ENCODE data around the gene MEIS2. TPM values are rescaled to one million over a fixed set of nuclear protein-coding genes. Genes with fewer than 3 reads are reported as not detected.

The MEIS2 gene
- total RNA-seq, 1 donor from 2014 or later = 6.7 TPM

DNA sequence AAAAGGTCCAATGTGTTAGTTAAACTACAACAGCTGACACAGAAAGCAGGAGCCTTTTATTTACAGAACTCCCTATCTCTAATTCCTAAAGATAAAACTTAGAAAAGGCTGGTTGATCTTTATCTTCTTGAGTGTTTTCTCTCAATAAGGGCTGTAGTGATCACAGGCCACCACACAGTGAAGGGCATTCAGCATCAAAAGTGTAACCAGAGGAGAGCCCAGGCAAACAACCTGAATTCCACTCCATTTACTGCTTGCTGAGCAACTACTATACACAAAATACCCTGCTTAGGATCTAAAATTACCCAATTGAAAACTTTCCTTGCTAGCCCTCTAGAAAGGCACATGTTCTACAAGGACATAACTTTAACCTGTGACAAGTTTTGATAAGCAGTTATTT, 122.7 kb downstream of the MEIS2 start:
- Histone ChIP-seq H3K36me3 (ENCODE audit: control insufficient read depth, insufficient read depth, low read length) (no peaks in the 10 kb centered on the region), H3K4me3 (ENCODE audit: low read depth, low read length) (no peak overlapping the region), H3K27me3 (ENCODE audit: control insufficient read depth, insufficient read depth, low read length) (no peaks in the 10 kb centered on the region)
- TF ChIP-seq CTCF (IDR thresholded peaks at IDR 0.05; ENCODE audit: insufficient read depth, low read length, poor library complexity, severe bottlenecking) = no peak
- DNase-seq (ENCODE audit: low read depth) = no peak

- no peak for TF ChIP-seq CTCF (IDR thresholded peaks at IDR 0.05; ENCODE audit: insufficient read depth, low read length, poor library complexity, severe bottlenecking)
- H3K36me3 ChIP-seq (ENCODE audit: control insufficient read depth, insufficient read depth, low read length) = no peaks in the 10 kb centered on the region
- no peak for DNase-seq (ENCODE audit: low read depth)
- no peak overlapping the region for H3K4me3 ChIP-seq (ENCODE audit: low read depth, low read length)
- H3K27me3 ChIP-seq (ENCODE audit: control insufficient read depth, insufficient read depth, low read length) = no peaks in the 10 kb centered on the region
Measured at GRCh38 chr15:36972704-36973103, 127.6 kb downstream of the MEIS2 start.

- no peak for TF ChIP-seq CTCF (IDR thresholded peaks at IDR 0.05; ENCODE audit: insufficient read depth, low read length, poor library complexity, severe bottlenecking)
- DNase-seq (ENCODE audit: low read depth) = no peak
- no peaks in the 10 kb centered on the region for H3K36me3 ChIP-seq (ENCODE audit: control insufficient read depth, insufficient read depth, low read length)
- H3K4me3 ChIP-seq (ENCODE audit: low read depth, low read length) = no peak overlapping the region
- no peaks in the 10 kb centered on the region for H3K27me3 ChIP-seq (ENCODE audit: control insufficient read depth, insufficient read depth, low read length)
Measured at GRCh38 chr15:36970522-36970921, 129.8 kb downstream of the MEIS2 start.

DNA sequence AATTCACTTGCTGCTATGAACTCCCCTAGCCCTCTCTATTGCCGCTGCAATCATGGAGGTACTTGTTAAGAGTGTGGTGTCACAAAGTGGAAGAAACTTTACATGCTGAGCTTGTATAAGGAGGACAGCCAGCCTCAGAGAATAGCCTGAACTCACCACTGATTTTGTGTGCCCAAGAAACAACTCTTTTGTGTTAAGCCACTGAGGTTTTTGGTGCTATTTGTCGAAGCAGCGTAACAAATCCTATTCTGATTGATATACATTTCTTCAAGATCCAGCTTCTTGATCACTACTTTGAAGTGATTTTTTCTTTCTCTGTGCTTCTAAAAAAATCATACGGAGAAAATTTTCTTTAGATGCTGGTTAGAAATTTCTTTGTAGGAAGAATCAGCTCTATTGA, 132.4 kb downstream of the MEIS2 start:
- DNase-seq (ENCODE audit: low read depth) = no peak
- no peaks in the 10 kb centered on the region for H3K36me3 ChIP-seq (ENCODE audit: control insufficient read depth, insufficient read depth, low read length)
- no peak for TF ChIP-seq CTCF (IDR thresholded peaks at IDR 0.05; ENCODE audit: insufficient read depth, low read length, poor library complexity, severe bottlenecking)
- H3K4me3 ChIP-seq (ENCODE audit: low read depth, low read length) = no peak overlapping the region
- no peaks in the 10 kb centered on the region for H3K27me3 ChIP-seq (ENCODE audit: control insufficient read depth, insufficient read depth, low read length)

GRCh38 chr15:36966708-36967107, 133.6 kb downstream of the MEIS2 start:
- no peak for DNase-seq (ENCODE audit: low read depth)
- no peak for TF ChIP-seq CTCF (IDR thresholded peaks at IDR 0.05; ENCODE audit: insufficient read depth, low read length, poor library complexity, severe bottlenecking)
- H3K4me3 ChIP-seq (ENCODE audit: low read depth, low read length) = no peak overlapping the region
- H3K27me3 ChIP-seq (ENCODE audit: control insufficient read depth, insufficient read depth, low read length) = no peaks in the 10 kb centered on the region
- H3K36me3 ChIP-seq (ENCODE audit: control insufficient read depth, insufficient read depth, low read length) = no peaks in the 10 kb centered on the region

DNA sequence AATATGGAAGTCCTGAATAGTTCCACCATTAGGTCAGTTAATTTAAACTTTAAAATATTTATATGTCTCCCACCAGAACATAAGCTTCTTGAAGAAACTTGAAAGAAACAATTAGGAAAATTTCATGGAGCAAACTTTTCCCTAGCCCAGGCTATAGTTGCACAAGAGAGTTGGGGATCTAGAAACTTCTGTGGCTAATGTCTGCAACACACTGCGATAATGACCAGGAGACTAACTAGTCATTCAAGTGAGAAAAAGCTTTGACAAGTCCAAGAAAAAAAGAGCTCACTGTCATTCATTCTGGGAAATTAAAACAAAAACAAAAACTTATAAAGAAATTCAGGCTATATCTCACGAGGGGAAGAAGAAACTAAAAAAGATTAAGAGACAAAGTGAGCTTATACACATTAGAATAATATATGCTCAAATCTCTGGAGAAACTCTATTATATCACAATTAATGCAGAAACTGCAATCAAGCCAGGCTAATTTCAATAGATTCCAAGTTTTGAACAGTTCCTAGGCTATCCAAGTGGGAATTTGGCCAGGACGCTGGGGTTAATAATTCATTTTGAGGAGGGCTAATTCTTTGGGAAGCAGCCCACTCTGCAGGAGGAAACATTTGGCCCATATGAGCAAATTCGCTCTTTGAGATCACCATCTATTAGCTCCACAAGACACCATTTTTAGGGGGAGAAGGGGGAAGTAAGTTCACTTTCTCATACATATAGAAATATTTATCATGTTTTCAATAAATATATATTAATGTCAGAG, 134.6 kb downstream of the MEIS2 start:
- TF ChIP-seq CTCF (IDR thresholded peaks at IDR 0.05; ENCODE audit: insufficient read depth, low read length, poor library complexity, severe bottlenecking) = no peak
- Histone ChIP-seq H3K4me3 (ENCODE audit: low read depth, low read length) (no peak overlapping the region), H3K36me3 (ENCODE audit: control insufficient read depth, insufficient read depth, low read length) (no peaks in the 10 kb centered on the region), H3K27me3 (ENCODE audit: control insufficient read depth, insufficient read depth, low read length) (no peaks in the 10 kb centered on the region)
- DNase-seq (ENCODE audit: low read depth) = no peak

Measured in kidney epithelial cell (primary cell).